ENCODE data around the gene MBIP.

The MBIP gene

DNA sequence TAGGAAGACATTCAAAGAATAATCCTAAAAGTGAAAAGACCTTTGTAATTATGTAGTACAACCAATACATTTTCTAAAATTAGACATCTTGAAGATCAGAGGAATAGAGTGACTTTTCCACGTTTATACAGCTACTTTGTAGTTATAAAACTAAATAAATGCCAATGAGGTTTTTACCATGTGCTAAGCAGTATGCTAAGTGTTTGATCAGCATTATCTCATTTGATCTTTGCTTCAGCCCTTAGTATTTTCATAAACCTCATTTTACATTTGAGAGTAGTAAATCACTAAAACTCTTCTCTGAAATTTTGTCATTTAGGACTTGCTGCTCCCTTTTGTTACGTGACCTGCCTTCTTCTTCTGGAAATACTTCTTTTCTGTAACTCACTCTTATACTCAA, 13.6 kb downstream of the MBIP start:
- no peak for DNase-seq

DNA sequence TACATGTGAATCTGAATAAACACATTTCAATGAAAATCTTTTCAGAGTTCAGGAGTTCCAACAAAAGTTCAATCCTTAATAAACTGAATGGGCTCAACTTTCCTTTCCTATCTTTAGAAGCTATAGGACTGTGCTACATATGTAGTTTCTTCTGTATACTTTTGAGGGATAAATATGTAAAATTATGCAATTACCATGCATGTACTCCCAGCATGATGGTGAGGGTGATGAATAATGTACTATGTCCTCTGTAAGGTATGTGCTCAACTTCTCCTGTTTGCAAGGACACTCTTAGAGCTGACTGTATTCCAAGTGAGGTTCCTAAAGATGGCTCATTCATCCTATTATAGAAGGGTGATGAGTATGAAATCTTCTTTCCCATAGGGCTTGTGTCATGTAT, 15.5 kb downstream of the MBIP start:
- no peak for DNase-seq

DNA sequence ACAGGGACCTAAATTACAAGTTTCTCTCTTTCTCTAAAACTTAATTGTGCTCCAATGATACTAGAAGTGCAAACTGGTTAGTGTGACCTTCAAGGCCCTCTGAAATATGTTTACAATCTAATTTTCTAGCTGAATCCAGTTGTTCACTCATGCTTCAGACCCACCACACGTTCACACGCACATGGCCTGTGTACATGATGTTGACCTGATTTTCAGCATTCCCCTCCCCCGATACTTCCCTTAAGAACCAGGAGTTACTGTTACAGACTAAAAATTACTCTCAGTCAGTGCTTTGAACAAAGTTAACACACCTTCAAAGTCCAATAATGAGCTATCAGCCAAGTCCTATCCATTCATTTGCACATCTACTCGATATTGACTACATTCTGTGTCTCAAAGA, 16.5 kb downstream of the MBIP start:
- no peak for DNase-seq

DNA sequence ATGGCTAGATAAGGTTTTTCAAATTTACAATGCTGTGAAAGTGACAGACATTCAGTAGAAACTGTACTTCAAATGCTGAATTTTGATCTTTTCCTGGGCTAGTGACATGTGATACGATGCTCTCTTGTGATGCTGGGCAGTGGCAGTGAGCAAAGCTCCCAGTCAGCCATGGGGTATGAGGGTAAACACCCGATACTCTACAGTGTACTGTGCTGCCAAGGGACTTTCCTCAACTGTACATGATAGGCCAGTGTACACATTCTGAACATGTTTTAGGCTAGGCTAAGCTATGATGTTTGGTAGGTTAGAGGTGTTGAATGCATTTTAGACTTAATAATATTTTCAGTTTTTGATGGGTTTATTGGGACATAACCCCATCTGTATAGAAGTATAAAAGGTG, 17.6 kb downstream of the MBIP start:
- no peak for DNase-seq

DNA sequence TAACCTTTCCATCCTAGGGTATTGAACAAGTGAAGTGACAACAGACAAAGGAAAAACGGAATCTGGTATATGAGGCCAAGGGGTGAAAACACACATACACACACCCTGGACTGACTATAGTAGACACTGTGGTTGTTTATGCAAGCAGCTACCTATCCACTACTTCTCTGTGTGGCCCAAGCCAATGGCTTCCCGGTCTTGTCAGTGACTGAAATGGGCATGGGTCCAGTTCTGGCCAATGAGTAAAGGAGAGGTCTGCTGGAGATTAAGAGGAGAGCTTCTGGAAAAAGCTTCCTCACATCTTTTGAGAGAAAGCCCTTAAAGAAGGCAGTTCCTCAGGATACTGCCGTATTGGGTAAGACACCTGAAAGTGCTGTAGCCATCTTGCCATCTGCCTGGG, 19.3 kb downstream of the MBIP start:
- no peak for DNase-seq

DNA sequence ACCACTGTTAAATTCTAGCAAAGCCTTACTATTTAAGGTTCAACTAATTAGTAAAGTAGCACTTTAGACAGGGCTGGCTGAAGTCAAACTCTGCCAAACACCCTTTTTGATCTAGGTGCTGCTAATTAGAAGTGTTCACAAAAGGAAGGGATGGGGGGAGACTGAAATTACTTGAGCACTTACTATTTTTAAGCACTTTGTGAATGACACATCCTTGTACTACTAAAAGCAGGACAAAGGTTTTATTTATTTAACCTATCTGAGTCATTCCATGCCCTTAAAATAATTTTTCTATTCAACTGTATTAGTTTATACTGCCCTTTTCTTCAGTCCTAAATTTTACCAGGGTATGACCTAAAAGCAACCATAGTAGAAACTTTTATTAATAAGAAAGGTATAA, 20.1 kb downstream of the MBIP start:
- DNase-seq = no peak

DNA sequence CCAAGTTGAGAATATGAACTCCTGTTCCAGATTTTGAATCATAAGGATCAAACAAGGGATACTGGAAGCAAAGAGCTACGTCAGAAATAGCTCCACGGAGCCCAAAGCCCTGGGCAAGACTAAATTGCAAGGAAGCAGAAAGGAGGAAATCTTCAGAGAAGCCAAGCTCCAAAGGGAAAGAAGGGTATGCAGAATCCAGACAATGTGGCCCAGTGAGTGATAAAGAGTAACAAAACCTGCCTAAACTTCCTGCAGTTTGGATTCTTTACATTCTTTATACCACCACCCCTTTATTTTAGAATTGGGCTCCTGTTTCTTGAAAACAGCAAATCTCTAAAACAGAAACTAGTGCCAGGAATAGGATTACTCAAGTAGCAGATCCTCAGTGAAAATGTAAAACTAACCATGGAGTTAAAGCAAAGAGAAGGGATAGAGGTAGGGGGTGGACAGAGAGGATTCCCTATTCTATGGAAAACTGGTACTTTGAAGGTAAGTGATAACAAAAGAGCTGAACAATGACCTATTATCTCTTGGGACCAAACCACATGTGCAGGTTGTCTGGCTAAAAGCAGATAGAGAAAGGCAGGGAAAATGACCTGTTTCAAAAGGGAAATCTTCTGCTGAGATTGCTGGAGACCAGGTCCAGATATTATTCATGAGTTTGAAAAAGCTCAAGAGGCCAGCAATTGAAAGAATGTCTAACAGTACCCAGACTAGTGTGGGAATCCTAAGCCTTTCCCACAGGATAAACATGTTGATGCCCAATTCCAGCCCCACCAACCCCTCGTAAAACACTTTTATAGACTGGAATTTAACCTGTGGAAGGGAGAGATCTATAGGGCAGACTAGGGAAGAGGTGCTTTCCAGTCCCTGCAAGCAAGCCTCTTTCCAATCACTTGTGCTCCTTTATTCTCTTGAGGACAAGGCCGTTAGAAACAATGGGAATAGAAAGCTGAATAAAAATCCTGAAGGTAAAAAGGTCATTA, 24.5 kb downstream of the MBIP start:
- DNase-seq = no peak

DNA sequence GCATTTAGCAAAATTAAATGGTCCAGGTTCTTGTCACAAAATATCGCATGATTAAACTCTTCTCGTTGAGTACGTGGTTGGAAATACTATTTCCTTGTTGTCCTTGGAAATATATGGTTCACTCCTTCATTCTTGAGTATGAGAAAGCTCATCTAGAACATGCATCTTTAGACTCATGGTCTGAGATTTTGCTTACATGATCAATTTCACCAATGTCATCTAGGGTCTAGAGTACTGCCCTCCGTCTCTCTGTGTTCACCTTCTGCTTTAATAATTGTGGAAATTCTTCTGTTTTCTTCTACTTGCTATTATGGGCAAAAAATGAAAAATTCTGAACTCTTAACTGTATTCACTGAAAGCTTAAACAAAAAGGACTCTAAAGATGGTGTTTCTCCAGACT, 25.9 kb downstream of the MBIP start:
- no peak for DNase-seq

DNA sequence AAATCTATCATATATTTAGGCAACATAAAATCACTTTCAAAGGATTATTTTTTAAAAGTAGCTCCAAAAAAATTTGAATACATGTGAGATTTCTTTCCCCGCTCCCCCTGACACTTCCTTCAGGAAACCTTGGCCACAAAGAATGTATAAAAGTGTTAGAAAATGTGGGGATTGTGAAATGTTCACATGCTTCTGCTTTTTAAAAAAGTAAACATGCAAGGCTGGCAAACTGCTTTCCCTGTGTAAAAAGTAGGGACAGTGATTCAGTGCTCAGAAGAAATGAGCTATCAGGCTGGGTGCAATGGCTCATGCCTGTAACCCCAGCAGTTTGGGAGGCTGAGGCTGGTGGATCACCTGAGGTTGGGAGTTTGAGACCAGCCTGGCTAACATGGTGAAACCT, 26.6 kb downstream of the MBIP start:
- no peak for DNase-seq

DNA sequence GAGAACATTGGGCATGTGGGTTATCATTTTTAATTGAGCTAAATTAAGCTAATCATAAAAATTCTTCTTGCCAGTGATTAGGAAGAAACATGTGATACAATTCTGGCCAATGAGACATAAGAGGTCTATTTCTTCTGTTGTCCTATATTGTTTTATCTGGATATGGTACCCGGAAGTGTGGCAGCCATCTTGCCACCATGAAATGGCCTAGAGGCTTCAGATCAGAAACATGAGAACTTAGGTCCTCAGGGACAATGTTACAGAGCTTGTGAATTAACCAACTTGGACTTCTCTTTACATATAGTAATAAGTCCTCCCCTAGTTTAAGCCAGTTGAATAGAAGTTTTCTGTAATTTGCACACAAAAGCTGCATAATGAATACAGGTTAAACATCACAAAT, 30.5 kb downstream of the MBIP start:
- no peak for DNase-seq

DNA sequence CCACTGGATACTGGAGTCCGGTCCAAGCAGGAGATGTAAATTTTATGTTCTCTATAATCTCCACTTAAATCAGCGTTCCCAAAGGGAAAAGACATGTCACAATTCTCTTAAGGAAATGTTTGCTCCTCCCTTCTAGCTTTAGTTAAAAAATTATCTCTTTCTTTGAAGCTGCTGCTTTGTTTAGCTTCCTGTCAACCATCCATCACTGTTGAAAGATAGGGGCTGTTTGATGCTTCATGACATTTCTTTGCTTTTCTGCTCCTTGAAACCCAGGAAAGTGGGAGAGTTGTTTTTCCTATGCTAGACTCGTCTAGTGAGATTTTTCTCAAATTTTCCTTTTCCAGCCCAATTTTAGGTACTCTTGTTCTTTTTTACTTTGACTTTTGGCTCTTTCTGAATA, 31.9 kb downstream of the MBIP start:
- no peak for DNase-seq

DNA sequence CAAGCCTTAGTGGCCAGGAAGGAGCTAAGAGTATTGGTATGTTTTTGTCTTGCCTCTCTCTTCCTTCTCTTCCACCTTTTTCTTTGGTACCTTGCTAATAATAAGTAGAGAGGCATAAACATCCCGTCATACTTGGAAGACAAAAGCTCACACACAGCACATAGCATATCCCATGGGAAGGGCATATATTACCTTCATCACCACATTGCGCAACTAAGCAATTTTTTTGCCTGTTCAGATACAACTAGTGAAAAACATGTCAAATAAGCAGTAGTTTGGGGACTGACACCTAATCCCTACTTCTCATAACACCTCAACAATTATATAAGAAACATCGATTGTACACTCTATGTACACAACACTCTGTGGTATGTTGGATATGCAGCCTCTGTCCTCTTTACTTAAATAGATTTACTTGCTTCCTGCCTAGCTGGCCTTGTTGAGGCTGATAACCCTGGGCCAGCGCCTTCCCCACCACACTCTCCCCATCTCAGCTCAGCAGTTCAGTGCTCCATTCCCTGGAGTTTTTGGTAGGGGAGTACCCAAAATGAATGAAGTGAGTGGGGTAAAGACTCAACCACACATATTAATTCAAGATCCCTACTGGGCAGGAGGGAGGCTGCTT, 35.4 kb downstream of the MBIP start:
- no peak for DNase-seq

DNA sequence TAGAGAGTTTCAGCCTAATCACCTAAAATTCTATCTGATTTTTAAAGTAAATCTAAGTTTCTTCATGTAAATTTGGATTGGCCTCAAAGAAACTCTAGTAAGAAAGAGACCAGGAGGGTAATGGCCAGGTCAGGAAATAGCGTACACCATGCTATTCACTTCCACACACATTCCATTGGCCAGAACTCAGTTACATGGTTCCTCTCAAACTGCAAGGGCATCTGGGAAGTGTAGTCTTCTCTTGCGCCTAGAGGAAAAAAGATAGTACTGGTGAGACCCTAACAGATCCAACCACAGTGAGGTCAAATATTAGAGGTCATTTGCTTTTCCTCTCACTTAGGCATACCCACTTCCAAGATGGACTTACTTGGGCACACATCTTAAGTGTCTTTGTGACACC, 39.1 kb downstream of the MBIP start:
- DNase-seq = peak; percentile 54

DNA sequence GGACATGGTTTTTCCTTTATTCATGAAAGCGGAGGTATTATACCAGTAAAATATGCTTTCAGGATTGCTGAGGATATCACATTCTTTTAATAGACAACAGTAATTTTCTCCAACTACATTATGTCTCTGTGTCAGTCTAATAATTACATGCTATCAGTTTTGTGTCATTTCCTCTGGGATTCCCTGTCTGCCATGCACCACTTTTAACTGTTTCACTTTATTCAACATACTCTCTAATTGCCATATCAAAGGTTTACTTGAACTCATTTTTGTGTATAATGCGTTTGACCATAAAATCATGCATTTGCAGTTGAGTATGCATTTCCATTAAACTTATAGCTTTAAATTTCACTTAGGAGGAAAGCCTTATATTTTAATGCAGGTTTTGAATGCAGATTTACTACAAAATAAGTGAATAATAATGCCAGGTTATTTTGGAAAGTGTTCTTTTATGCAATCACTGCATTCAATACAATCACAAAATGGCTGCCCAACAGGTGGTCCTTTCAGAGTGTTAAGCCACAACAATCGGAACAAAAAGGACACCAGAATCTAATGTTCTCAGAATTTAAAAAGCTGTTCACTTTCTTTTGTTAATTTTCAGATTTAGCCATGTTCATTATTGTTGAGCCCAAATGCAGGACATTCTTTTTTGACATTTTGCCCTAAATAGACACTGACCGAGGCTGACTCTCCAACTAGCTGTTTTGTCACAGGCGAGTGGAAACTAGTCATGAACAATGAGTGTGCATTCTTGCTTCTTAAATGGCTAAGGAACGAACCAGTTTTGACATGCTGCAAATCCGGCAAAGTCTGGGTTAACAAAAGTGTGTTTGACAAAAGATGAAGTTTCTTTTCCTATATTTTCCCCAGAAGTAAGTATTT, 40.9 kb downstream of the MBIP start:
- DNase-seq = no peak

DNA sequence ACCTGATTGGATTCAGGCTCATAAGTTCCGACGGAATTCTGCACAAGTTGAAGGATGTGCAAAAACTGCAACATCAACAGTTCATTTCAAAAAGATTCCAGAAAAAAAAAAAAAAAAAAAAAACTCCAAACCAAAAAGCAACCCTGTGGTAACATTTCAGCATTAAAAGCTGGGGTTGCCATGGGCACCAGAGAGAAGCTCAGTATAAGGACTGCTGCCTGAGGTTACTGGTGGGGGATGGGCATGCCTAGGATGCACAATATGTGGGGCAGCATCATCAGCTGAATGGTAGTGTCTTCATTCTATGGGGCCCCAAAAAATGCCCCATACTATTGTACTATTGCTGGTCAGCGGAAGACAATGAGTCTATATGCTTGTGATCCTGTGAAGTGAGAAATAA, 44.7 kb downstream of the MBIP start:
- no peak for DNase-seq

DNA sequence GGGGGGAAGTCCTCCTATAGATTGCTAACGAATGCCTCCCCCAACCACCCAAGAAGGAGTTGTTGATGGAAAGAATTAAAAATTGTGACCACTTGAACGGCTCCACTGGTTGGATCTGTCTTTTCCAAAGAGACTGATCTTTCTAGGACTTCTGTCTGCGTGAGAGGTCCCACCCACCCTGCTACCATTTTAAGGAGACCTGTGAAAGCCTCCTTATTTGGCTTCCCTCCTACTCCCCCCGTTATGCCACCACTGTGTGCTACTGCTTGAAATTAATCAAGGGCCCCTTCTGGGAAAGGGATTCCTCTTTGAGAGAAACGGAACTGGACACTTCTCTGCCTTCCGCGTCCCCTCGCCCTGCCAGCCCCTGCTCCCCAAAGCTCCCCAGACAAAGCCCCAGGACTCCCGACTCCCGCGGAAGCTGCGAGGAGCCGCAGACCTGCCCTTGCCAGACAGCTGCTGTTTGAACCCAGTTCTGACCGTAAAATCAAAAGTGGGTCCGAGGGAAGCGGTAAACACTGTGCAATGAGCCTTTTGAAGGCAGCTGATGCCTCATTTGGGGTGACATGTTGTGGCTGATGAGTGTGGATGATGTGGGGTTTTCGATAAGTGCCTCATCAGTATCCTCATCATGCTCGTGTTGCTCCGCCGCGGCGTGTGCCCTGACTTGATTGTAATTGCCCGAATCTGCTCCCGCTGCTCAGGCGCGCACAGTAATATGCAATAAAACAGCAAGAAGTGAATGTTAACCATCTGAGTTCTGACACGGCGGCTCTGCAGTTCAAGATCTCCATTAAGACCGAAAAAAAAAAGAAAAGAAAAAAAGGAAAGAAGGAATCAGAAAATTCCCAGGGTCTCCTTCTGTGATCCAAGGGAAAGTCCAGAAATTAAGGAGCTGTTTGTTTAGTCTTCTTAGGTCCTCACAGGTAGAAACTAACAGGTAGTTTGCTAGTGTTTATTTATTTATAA, 48.2 kb downstream of the MBIP start:
- DNase-seq = no peak

DNA sequence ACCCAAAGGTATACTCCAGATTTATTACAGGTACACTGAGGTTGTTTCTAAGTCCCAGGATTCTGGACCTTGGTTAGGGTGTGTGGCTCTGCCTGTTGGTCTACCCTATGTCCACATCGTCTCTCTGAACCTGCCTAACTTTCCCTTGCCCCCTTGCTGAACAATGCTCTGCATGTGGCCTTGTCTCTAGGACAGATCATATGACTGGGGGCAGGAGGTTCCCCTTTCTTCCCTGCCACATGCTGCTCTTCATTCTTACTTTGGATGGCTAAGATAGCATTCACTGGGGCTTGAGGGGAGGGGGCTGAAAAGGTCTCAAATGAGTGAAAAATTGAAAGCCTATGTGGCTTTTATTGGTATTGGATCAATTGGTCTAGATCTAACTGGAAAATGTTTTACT, 49.2 kb downstream of the MBIP start:
- DNase-seq = no peak

DNA sequence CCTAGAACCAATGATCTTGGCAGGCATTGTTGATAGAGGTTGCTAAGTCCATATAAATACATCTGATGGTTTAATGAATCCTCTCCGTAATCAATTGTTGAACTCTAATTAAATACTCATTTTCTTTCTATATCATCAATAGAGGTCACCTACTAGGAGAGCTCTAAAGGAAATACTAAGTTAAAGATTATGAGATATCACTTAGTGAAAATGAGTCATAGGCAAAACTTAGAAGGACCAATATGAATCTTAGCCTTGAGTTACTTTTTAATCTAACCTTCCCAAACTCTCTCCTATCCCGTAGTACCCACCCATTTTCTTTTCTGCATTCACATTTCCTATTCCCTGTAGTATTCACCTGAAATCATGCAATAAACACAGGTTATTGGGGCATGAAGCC, 50.2 kb downstream of the MBIP start:
- DNase-seq = no peak

DNA sequence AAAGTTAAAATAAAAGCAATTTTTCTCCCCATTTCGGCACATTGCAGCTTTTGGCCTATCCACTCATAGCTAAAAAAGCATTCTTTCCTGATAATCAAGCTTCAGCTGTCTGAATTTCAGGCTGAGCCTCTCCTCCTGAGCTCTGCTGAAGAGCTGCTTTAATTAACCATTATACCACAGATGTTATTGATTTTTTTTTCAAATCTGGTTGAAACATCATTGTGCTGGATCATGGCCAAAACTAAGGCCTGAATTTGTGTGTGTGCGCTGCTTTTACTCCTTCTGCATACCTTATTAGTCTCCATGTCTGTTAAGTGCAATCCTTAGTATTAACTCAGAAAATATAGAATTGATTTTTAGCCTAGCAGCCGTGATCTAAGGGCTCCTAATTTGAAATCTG, 52.3 kb downstream of the MBIP start:
- no peak for DNase-seq

DNA sequence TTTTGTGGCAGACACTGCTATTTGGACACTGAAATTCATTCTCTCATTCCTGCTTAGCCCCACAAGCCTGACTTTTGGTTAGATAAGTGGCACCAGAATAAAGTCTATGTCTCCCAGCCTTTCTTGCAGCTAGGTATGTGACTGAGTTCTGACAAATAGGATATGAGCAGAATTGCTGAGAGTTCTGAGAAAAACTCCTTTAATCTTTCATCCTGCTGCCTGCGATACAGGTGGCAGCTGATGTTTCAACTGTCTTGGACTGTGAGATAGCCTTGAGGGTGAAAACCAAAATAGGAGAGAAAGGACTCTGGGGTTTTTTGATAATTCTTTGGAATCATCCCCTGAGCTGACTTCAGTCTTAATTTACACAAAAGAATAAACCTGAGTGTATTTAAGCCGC, 55.8 kb downstream of the MBIP start:
- no peak for DNase-seq

DNA sequence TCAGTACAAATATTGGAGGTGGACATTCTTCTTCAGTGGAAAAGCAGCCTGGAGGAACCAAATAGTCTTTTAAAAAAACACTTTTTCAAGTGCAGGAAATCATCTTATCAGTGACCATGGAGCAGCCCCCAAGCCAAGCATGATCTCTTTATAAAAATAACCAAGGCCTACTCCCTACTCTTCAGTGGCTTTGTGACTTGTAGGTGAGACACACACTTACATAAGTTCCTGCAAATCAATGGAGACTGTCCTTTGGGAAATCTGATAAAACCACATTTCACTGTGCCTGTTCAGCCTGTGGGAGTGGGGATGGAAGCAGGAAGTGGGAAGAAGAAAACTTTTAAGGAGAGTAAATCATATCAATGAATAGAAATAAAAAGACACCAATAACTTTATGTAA, 56.3 kb downstream of the MBIP start:
- no peak for DNase-seq

DNA sequence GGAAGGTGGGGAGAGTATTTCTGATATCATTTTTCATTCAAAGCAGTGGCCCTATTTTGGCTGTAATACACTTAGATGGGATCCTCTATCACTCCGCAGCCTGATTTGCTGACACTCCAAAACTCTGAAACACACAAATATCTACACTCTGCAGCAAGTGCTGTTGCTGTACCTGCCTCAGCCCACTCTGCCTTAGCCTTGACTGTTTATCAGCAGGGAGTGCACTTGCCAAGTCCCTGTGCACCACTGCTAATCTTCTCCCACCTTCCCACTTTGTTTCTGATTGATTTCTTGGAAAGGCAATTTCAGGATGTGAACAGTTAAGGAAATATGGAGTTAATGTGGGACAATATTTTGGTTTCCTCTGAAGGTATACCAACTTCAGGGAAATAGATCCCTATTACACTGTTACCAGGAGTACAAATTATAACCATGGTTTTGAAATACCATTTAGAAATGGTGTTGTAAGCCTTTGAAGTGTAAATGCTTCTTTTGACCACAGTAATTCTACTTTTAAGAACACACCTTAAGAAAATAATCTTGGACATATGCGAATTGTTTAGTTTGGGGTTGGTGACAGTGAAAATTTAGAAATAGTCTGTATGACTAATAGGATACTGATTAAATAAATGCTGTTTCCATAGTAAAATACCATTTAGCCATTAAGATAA, 59.3 kb downstream of the MBIP start:
- DNase-seq = no peak
